ENCODE results near the gene P2RY12. TPM values are rescaled to one million over a fixed set of nuclear protein-coding genes. Genes with fewer than 3 reads are reported as not detected.

Gene P2RY12
- total and polyA plus RNA-seq, 2 of the 8 experiments (the other 6 are each of a cell fraction or from before 2014, with no cell fraction given), result not detected

- TF ChIP-seq CHD7 (IDR thresholded peaks at IDR 0.05; ENCODE audit: insufficient replicate concordance, low read length), result no peak
- no peak for TF ChIP-seq TEAD4 (IDR thresholded peaks at IDR 0.05; ENCODE audit: low read depth, low read length)
- no peak for TF ChIP-seq SIX5 (IDR thresholded peaks at IDR 0.05; ENCODE audit: low read depth, low read length)
- TF ChIP-seq SP4 (IDR thresholded peaks at IDR 0.05; ENCODE audit: low read length), result no peak
These were observed 62.0 kb downstream of the P2RY12 start (continued) for GRCh38 chr3:151322511-151322910.

Measured in H1 (cell line).